NCI-H524 treated with DMSO at 0.1 percent for 48 hours (cell line): ENCODE results near the gene TMEM87B.

Experiments used
- DNase-seq: peaks from one replicate; lab custom pipeline; 2025; lab: John Stamatoyannopoulos, UW

TMEM87B gene, protein sequence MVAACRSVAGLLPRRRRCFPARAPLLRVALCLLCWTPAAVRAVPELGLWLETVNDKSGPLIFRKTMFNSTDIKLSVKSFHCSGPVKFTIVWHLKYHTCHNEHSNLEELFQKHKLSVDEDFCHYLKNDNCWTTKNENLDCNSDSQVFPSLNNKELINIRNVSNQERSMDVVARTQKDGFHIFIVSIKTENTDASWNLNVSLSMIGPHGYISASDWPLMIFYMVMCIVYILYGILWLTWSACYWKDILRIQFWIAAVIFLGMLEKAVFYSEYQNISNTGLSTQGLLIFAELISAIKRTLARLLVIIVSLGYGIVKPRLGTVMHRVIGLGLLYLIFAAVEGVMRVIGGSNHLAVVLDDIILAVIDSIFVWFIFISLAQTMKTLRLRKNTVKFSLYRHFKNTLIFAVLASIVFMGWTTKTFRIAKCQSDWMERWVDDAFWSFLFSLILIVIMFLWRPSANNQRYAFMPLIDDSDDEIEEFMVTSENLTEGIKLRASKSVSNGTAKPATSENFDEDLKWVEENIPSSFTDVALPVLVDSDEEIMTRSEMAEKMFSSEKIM

DNA sequence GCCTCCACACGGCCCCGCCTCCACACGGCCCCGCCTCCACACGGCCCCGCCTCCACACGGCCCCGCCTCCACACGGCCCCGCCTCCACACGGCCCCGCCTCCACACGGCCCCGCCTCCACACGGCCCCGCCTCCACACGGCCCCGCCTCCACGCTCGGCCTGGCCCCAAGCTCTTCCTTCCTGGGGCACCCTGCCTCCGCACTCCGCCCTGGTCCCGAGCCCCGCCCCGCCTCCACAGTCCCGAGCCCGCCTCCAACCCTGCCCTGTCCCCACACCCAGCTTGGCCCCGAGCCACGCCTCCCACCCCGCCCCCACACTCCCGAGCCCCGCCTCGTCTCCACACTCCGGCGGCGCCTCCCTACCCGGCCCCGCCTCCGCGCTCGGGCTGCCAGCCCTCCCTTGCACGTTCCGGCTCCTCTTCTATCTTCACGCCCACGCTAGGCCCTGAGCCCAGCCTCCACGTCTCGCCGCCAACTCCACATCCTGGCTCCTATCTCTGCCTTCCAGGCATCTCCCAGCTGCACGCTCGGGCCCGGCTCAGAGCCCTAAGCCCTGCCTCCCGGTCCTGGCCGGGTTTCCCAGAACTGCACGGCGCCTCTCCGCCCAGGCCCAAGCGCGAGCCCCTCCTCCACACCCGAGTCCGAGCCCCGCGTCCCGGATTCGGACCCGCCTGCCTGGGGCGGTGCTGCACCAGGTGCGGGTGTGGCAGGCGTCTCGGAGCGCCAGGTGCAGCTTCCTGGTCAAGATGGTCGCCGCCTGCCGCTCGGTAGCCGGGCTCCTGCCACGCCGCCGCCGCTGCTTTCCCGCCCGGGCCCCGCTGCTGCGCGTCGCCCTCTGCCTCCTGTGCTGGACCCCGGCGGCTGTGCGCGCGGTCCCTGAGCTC lies at the start of gene TMEM87B:
TSS of gene TMEM87B (plus strand) at position 423 of the 883 bp plus-strand sequence. CDS start at position 746, 323 bp downstream.
- DNase-seq, result peak; percentile 64

GRCh38 chr2:112005406-112006075 lies 49.5 kb upstream of the TMEM87B start:
- no peak for DNase-seq

- DNase-seq, result no peak
Observed at GRCh38 chr2:112006076-112006410, 49.0 kb upstream of the TMEM87B start.

- DNase-seq, result no peak
Observed at GRCh38 chr2:112007493-112007892, 47.6 kb upstream of the TMEM87B start.

GRCh38 chr2:112008910-112009485 lies 46.1 kb upstream of the TMEM87B start:
- DNase-seq, result no peak

DNA sequence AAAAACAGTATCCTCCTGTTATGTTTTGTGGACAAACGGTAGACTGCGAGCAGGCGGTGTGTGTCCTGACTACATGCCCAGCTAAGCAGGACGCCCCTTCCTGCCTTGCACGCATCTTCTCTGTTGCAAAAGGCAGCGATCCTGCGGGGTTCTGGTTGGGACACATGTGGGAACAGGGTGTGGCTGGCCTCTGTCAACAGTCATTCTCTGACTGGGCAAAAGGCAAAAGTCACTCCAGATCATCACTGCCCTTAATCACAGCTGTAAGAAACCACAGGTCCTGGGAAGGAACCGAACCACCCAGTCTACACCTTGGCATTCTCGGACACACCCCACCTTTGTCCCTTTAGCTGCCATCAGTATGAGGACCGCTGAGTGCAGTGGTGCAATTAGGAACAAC lies 44.3 kb upstream of the TMEM87B start:
- DNase-seq, result no peak

DNA sequence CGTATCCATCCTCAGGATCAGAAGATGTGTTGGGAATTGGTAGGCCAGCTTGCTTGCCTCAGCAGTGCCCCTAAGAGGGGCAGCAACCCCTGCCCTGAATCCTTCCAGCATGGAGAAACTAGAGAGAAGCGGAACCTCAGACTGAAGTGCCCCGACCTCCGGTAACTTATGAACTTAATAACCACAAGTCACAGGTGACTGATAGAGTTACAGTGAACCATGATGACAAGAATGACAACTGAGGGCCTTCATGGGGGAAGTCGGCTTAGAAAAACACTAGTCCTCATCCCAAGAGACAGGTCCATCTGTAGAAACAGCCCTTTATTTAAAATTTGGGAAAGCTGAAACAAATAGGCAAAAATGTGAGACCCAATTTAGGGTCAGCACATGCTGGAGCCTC lies 42.5 kb upstream of the TMEM87B start:
- DNase-seq, result no peak

DNA sequence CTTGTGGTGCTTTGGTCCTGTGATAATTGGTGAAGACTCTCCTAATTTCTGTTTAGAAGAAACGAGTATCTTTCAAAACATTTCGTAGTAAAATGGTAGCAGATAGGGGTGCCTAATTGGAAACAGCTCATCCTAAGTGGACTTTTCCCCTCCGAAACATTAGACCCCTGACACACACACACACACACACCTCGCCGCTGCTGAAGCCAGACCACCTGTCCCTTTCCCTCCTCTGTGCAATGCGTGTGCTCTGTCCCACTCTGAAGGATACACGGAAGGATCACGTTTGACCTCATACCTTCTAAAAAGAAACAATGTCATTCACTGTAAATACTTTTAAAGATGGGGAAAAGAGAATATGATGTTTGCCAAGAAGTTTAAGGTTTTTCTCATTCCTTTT lies 36.2 kb upstream of the TMEM87B start:
- DNase-seq, result no peak

DNA sequence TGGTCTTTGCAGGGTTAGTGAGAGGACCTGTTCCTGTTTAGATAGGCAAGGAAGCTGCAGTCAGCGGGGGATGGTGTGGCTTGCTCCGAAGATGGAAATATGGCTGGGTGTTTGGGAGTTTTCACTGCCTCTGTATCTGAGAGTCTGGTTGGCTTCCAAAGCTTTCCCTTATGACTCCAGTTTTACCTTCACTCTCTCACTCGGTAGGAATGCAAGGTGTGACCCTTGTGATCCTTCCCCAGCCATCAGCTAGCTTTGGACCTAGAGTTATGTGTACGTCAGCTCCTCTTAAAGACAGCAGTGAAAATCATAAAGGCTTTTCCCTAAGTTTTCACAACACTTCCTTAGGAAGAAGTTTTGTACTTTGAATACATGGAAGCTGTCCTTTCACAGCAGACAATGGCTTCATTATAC lies 35.5 kb upstream of the TMEM87B start:
- DNase-seq, result no peak

DNA sequence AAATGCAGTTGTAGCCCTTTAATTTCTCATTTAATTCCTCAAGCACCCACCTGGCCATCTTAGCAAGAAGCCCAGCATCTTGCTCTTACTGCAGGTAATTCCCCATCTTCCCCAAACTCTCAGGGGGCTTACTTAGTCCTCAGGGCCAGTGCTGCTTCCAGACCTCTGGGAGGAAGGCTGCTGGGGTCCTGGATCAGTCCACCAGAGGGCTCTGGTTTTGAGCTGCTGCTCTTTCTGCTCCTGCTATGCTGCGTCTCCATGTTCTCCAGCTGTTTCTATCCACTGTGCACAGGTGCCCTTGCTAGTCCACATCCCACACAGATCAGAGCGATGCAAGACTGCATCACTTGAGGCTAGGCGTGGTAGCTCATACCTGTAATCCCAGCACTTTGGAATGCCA lies 34.5 kb upstream of the TMEM87B start:
- DNase-seq, result no peak

DNA sequence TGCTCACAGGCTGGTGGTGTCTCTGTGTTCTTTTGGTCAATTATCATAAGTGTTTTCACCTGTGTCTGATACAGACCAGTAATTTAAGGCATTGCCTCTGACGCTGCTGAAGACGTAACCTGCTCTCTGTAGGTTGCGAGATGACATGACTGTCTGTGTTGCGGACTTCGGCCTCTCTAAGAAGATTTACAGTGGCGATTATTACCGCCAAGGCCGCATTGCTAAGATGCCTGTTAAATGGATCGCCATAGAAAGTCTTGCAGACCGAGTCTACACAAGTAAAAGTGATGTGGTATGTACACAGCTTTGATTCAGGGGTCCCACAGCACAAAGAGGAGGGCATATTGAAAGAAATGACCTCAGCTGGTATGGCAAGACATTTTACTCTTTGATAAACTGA lies 33.8 kb upstream of the TMEM87B start:
- DNase-seq, result no peak

GRCh38 chr2:112021781-112022231 lies 33.3 kb upstream of the TMEM87B start:
- DNase-seq, result no peak

DNA sequence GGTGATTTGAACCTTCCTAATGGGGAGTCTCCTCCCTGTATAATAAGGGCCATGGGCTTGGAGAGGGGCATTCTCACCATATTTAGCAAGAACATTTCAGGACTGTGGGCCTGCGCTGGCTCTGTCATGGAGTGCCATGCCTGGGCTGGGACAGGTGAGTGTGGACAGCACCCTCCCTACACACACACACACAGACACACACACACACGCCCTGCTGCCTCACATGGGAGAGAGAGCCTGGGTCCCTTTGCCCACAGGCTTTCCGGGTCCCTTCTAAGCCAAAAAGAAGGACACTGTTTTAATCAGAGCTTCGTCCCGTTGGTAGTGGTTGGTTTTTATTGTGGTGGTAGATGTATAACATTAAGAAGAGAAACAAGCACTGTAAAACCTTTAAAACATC lies 31.4 kb upstream of the TMEM87B start:
- no peak for DNase-seq

GRCh38 chr2:112024231-112024630 lies 30.8 kb upstream of the TMEM87B start:
- no peak for DNase-seq

GRCh38 chr2:112024896-112025491 lies 30.1 kb upstream of the TMEM87B start:
- no peak for DNase-seq

DNA sequence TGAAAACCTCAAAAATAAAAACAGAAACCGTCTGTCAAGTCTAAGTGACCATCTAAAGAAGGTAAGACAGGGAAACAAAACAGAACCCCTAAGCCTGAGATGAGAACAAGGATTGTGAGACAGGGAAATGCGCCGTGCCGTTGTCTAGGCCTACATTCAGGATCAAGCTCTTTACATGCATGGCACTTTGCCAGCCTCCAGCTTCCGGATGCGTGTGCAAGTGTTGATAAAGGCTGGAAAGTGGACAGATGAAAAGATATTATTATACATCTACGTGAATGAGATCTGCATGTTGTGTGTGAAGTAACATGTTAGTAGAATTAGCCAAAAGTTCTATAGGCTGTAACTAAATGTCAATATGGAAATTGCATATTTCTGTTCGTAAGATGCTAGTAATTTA lies 28.6 kb upstream of the TMEM87B start:
- DNase-seq, result no peak

- DNase-seq, result no peak
Observed at GRCh38 chr2:112027767-112028166, 27.3 kb upstream of the TMEM87B start.

DNA sequence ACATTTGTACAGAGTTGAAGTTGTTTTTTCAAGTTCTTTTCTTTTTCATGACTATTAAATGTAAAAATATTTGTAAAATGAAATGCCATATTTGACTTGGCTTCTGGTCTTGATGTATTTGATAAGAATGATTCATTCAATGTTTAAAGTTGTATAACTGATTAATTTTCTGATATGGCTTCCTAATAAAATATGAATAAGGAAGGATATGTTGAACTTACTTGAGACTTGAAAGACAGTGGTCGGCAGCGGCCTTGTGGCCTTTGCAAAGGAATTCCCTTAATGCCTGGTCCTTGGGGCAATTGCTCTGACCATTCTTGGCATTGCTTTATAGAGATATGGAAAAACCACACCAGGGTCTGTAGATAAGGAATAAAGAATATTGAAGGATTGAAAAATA lies 25.9 kb upstream of the TMEM87B start:
- DNase-seq, result no peak

- DNase-seq, result no peak
Observed at GRCh38 chr2:112031473-112032223, 23.4 kb upstream of the TMEM87B start.

DNA sequence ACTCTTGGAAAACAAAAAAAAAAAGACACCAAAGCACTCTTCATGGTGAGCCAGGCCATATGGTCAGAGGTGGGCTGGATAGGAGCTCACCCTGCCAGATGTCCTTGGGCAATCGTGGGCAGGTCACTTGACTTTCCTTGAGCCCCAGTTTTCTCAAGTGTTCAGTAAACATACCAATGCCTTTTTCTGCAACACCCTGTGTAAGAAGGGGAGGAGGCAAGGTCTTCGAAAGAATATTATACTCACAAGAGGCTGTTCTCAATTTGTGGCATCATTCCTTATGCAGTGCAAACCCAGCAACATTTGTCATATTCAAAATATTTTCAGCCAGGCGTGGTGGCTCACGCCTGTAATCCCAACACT lies 22.9 kb upstream of the TMEM87B start:
- DNase-seq, result peak; percentile 78
